MM.1S (cell line): ENCODE data around the gene PLCH1.

Source experiments
- DNase-seq: peaks from one replicate; pipeline ENCODE4 v3.0.0-alpha.2; 2015
- H2AFZ ChIP-seq: fragments of 300-600 bp; sonication (generic); 2 replicates; pipeline ENCODE4 v1.6.0; 2016; ENCODE audit warnings: antibody characterized with exemption, low read length
- H3F3A ChIP-seq: fragments of 300-600 bp; sonication (generic); 2 replicates; pipeline ENCODE4 v1.6.1; 2016; ENCODE audit warnings: mild to moderate bottlenecking, antibody characterized with exemption, low read length, moderate library complexity, mixed read lengths; ENCODE audit not compliant: insufficient read depth
- H3K27ac ChIP-seq: fragments of 300-600 bp; sonication (generic); 2 replicates; pipeline ENCODE4 v1.5.1; 2016; ENCODE audit warnings: mild to moderate bottlenecking, low read length
- H3K27me3 ChIP-seq: fragments of 300-600 bp; sonication (generic); replicated peaks from 2 replicates; pipeline ENCODE4 v1.6.0; 2016; ENCODE audit warnings: low read length; ENCODE audit not compliant: insufficient read depth
- H3K36me3 ChIP-seq: fragments of 300-600 bp; sonication (generic); replicated peaks from 2 replicates; pipeline ENCODE4 v1.6.1; 2016; ENCODE audit warnings: mild to moderate bottlenecking, low read length, mixed read lengths; ENCODE audit not compliant: insufficient read depth
- H3K4me1 ChIP-seq: fragments of 300-600 bp; sonication (generic); 2 replicates; pipeline ENCODE4 v1.6.1; 2016; ENCODE audit warnings: low read length, mixed read lengths
- H3K4me2 ChIP-seq: fragments of 300-600 bp; sonication (generic); 2 replicates; pipeline ENCODE4 v1.6.0; 2016; ENCODE audit warnings: low read depth, low read length
- H3K4me3 ChIP-seq: fragments of 300-600 bp; sonication (generic); 2 replicates; pipeline ENCODE4 v1.5.1; 2016; ENCODE audit warnings: low read length, mixed read lengths
- H3K79me2 ChIP-seq: fragments of 300-600 bp; sonication (generic); 2 replicates; pipeline ENCODE4 v1.6.1; 2016; ENCODE audit warnings: mixed run types, low read length, mixed read lengths
- H3K9ac ChIP-seq: fragments of 300-600 bp; sonication (generic); 2 replicates; pipeline ENCODE4 v1.6.1; 2016; ENCODE audit warnings: low read length, mixed read lengths
- H3K9me2 ChIP-seq: fragments of 300-600 bp; sonication (generic); replicated peaks from 2 replicates; pipeline ENCODE4 v1.6.1; 2016; ENCODE audit warnings: mild to moderate bottlenecking, low read length, mixed read lengths; ENCODE audit not compliant: insufficient read depth
- H3K9me3 ChIP-seq: fragments of 300-600 bp; sonication (generic); replicated peaks from 2 replicates; pipeline ENCODE4 v1.6.1; 2016; ENCODE audit warnings: mild to moderate bottlenecking, low read length, mixed read lengths; ENCODE audit not compliant: insufficient read depth
- H4K20me1 ChIP-seq: fragments of 300-600 bp; sonication (generic); 2 replicates; pipeline ENCODE4 v1.6.1; 2016; ENCODE audit warnings: mild to moderate bottlenecking, low read length, moderate library complexity, mixed read lengths; ENCODE audit not compliant: insufficient read depth
- EZH2 ChIP-seq: fragments of 300-600 bp; sonication (generic); optimal IDR thresholded peaks from 2 replicates; pipeline ENCODE3; 2017; ENCODE audit warnings: low read depth, mild to moderate bottlenecking, antibody characterized with exemption, low read length, mixed read lengths
- EZH2phosphoT487 ChIP-seq: fragments of 300-600 bp; sonication (generic); IDR thresholded peaks from 2 replicates; pipeline ENCODE4 v1.6.1; 2018; ENCODE audit warnings: antibody characterized with exemption, low read length
- TF ChIP-seq, protein P1 (sequence below): fragments of 300-600 bp; sonication (generic); IDR thresholded peaks from 2 replicates; pipeline ENCODE4 v1.5.1; 2016; ENCODE audit warnings: antibody characterized with exemption, low read length, mixed read lengths

PLCH1 gene

DNA sequence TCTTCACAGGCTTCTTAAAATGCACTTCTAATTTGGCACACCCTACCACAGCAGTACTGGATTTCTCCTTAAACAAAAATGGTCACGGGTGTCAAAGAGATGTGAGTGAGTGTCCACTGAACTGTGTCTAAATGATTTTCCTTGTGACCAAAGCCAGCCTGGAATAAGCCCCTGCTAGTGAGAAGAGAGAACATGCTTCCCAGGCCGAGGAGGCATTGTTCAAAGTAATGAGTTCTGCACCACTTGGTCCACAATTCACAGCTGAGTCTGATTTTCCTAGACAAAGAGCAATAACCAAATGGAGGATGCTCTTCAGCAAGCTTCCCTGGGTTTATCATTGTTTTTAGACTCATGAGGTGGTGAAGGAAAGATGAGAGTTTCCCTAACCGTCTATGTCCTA is 3.8 kb downstream of the PLCH1 start:
- H3K36me3 ChIP-seq: no peaks in the 10 kb centered on the region
- H3K9ac ChIP-seq: no peak overlapping the region
- H3K9me3 ChIP-seq: no peaks in the 10 kb centered on the region
- 0 out of 2 replicates have a peak, but pooled peaks cover 3% of the 10 kb centered on the region for H3K4me1 ChIP-seq
- no peaks in the 10 kb centered on the region for H4K20me1 ChIP-seq
- no peaks in the 10 kb centered on the region for H3K9me2 ChIP-seq
- H3K4me2 ChIP-seq: no peak overlapping the region
- no peaks in the 10 kb centered on the region for H3K79me2 ChIP-seq
- H2AFZ ChIP-seq: no peak overlapping the region
- TF ChIP-seq EZH2phosphoT487: no peak
- no peak for TF ChIP-seq EZH2
- TF ChIP-seq, protein P1, sequence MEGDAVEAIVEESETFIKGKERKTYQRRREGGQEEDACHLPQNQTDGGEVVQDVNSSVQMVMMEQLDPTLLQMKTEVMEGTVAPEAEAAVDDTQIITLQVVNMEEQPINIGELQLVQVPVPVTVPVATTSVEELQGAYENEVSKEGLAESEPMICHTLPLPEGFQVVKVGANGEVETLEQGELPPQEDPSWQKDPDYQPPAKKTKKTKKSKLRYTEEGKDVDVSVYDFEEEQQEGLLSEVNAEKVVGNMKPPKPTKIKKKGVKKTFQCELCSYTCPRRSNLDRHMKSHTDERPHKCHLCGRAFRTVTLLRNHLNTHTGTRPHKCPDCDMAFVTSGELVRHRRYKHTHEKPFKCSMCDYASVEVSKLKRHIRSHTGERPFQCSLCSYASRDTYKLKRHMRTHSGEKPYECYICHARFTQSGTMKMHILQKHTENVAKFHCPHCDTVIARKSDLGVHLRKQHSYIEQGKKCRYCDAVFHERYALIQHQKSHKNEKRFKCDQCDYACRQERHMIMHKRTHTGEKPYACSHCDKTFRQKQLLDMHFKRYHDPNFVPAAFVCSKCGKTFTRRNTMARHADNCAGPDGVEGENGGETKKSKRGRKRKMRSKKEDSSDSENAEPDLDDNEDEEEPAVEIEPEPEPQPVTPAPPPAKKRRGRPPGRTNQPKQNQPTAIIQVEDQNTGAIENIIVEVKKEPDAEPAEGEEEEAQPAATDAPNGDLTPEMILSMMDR: no peak
- no peak overlapping the region for H3K4me3 ChIP-seq
- H3F3A ChIP-seq: no peaks in the 10 kb centered on the region
- H3K27me3 ChIP-seq: no peaks in the 10 kb centered on the region; the same call in 1 of the 2 replicates
- no peak overlapping the region for H3K27ac ChIP-seq
- DNase-seq: no peak

DNA sequence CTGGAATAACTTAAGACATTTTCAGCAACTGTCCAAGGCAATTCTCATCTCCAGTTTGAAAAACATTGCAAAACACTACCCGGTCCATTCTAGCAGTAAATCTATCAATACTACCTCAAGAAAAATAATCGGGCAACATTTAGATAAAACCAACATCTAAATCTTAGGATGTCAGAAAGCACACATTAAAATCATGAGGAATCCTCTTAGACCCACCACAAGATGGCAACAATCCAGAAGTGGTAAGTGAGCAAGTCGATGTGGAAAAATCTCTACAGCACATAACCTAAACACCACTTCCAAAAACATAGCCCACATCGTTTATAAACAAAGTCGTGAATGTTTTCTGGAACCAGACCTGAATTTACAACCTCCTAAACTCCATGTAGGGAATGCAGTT is 5.7 kb downstream of the PLCH1 start:
- Histone ChIP-seq H3K4me3 (no peak overlapping the region), H3K79me2 (no peaks in the 10 kb centered on the region), H3K27ac (no peak overlapping the region), H3K9ac (no peak overlapping the region), H3K9me3 (no peaks in the 10 kb centered on the region), H2AFZ (peak overlapping the region; percentile 21; the same call in 1 of the 2 replicates), H3F3A (no peaks in the 10 kb centered on the region), H4K20me1 (no peaks in the 10 kb centered on the region), H3K4me2 (no peak overlapping the region), H3K9me2 (no peaks in the 10 kb centered on the region), H3K4me1 (0 out of 2 replicates have a peak, but pooled peaks cover 3% of the 10 kb centered on the region), H3K36me3 (no peaks in the 10 kb centered on the region), H3K27me3 (no peaks in the 10 kb centered on the region; the same call in 1 of the 2 replicates)
- TF ChIP-seq, protein P1: peak; percentile 44
- TF ChIP-seq EZH2phosphoT487: no peak
- DNase-seq: peak; percentile 43

DNA sequence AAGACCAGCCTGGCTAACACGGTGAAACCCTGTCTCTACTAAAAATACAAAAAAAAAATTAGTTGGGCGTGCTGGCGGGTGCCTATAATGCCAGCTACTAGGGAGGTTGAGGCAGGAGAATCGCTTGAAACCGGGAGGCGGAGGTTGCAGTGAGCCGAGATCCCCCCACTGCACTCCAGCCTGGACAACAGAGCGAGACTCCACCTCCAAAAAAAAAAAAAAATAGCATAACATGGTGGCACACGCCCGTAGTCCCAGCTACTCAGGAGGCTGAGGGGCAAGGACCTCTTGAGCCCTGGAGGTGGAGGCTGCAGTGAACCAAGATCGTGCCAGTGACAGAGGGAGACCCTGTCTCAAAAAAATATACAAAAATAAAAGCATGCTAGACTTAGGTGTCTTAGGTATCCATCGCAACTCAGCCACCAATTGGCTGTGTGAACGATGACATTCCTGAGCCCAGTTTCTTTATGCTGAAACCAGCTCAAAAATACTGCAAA is 6.2 kb downstream of the PLCH1 start:
- no peaks in the 10 kb centered on the region for H3K79me2 ChIP-seq
- H3K4me3 ChIP-seq: no peak overlapping the region
- no peak for DNase-seq
- H3K4me2 ChIP-seq: no peak overlapping the region
- H3K27ac ChIP-seq: no peak overlapping the region
- H2AFZ ChIP-seq: no peak overlapping the region
- no peak overlapping the region for H3K9ac ChIP-seq
- H3K36me3 ChIP-seq: no peaks in the 10 kb centered on the region
- no peaks in the 10 kb centered on the region for H3K9me3 ChIP-seq
- H4K20me1 ChIP-seq: no peaks in the 10 kb centered on the region
- no peaks in the 10 kb centered on the region; the same call in 1 of the 2 replicates for H3K27me3 ChIP-seq
- H3K9me2 ChIP-seq: no peaks in the 10 kb centered on the region
- H3F3A ChIP-seq: no peaks in the 10 kb centered on the region
- TF ChIP-seq EZH2phosphoT487 (no peak), EZH2 (no peak)
- TF ChIP-seq, protein P1: no peak
- H3K4me1 ChIP-seq: 0 out of 2 replicates have a peak, but pooled peaks cover 1% of the 10 kb centered on the region
